Breast epithelium (tissue), 4 donors: ENCODE results near the gene HDAC9. TPM values are rescaled to one million over a fixed set of nuclear protein-coding genes. Genes with fewer than 3 reads are reported as not detected.

Experiments
- DNase-seq, 2 donors: peaks; one replicate each; pipeline ENCODE4 v3.0.0-alpha.2; 2019; ENCODE audit warnings: low spot score in 2 of 2
- H3K27ac ChIP-seq, 2 donors: fragments of 200-600 bp; sonication (generic) in 1 of 2; one replicate each; pipeline ENCODE4 v1.5.1; 2016 to 2019; ENCODE audit warnings: mild to moderate bottlenecking in 1 of 2
- H3K27me3 ChIP-seq, 2 donors: fragments of 200-600 bp; sonication (generic) in 1 of 2; one replicate each; pipeline versions ENCODE4 v1.5.1 to v1.6.0; 2017 to 2019; ENCODE audit warnings: control low read depth in 1 of 2, mild to moderate bottlenecking in 1 of 2
- H3K36me3 ChIP-seq: fragments of 200-600 bp; one replicate; pipeline ENCODE4 v1.5.1; 2019
- H3K4me1 ChIP-seq, 2 donors: fragments of 200-600 bp; sonication (generic); one replicate each; pipeline ENCODE4 v1.5.1; 2016 to 2019; ENCODE audit warnings: control low read depth in 1 of 2
- H3K4me3 ChIP-seq, 3 donors: fragments of 200-600 bp; sonication (generic); 1 replicate in 2 of 3; 2 replicates in 1 of 3; pipeline ENCODE4 v1.5.1; 2016 to 2019; ENCODE audit warnings: mild to moderate bottlenecking in 3 of 3, moderate library complexity in 2 of 3
- H3K9me3 ChIP-seq, 2 donors: fragments of 200-600 bp; sonication (generic) in 1 of 2; one replicate each; pipeline ENCODE4 v1.5.1; 2016 to 2019; ENCODE audit warnings: control low read depth in 1 of 2
- CTCF ChIP-seq, 3 donors: fragments of 450-650 bp; IDR thresholded peaks; one replicate each; pipeline ENCODE4 v1.5.1; 2016 to 2017; ENCODE audit warnings: antibody characterized with exemption in 3 of 3, mild to moderate bottlenecking in 3 of 3, moderate library complexity in 3 of 3
- POLR2A ChIP-seq: fragments of 450-650 bp; IDR thresholded peaks from one replicate; pipeline ENCODE4 v1.6.1; 2016; ENCODE audit warnings: antibody characterized with exemption, mild to moderate bottlenecking, moderate library complexity
- POLR2AphosphoS5 ChIP-seq, 3 donors: sonication (generic); formaldehyde crosslinking; IDR thresholded peaks; one replicate each; pipeline ENCODE4 v1.6.1; 2017; ENCODE audit warnings: antibody characterized with exemption in 3 of 3
- intact Hi-C: fragments of 100-400 bp; cut with DNase I; formaldehyde crosslinking; loops from one replicate; pipeline ENCODE4 v1.15.1; 2023; ENCODE audit warnings: low total_unique reads
- total RNA-seq, 3 donors: library from RNA; depleted of rRNA; stranded (reverse); fragments of >200 nt; gene quantifications; one replicate each; pipeline ENCODE4 v1.1.0, GENCODE V29; 2016

The HDAC9 gene
- total RNA-seq, 3 donors from 2014 or later, result 7.2 to 27.5 (median 7.3) TPM

DNA sequence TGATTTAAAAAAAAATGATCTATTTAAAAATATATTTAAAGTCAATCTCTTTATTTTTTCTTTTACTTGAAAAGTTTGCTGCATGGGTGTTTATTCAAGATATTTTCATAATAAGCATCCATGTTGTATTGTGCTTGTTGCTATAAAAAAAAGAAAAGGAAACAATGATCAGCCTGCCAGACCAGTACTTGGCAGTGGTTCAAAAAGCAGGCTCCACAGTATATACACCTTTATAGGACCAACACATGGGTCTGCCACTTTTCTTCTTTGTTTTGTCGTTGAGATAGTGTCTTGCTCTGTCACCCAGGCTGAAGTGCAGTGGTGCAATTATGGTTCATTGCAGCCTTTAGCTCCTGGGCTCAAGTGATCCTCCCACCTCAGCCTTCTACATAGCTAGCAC, 393.9 kb downstream of the HDAC9 start:
- H3K4me1 ChIP-seq, result no peaks in the 10 kb centered on the region
- TF ChIP-seq CTCF (IDR thresholded peaks at IDR 0.05) (no peak), POLR2AphosphoS5 (IDR thresholded peaks at IDR 0.05) (no peak), POLR2A (no peak)
- H3K4me3 ChIP-seq, result no peak overlapping the region
- H3K27ac ChIP-seq, result no peak overlapping the region
- H3K27me3 ChIP-seq, result no peaks in the 10 kb centered on the region
- no peaks in the 10 kb centered on the region for H3K9me3 ChIP-seq
- intact Hi-C loops, result no loop called here
- no peaks in the 10 kb centered on the region for H3K36me3 ChIP-seq
- no peak for DNase-seq

- H3K27ac ChIP-seq, result no peak overlapping the region
- no peaks in the 10 kb centered on the region for H3K36me3 ChIP-seq
- H3K27me3 ChIP-seq, result no peaks in the 10 kb centered on the region
- no peak overlapping the region for H3K4me3 ChIP-seq
- H3K4me1 ChIP-seq, result no peaks in the 10 kb centered on the region
- TF ChIP-seq CTCF (IDR thresholded peaks at IDR 0.05) (no peak), POLR2A (no peak), POLR2AphosphoS5 (IDR thresholded peaks at IDR 0.05) (no peak)
- no peak for DNase-seq
- intact Hi-C loops, result no loop called here
- H3K9me3 ChIP-seq, result no peaks in the 10 kb centered on the region
Measured at GRCh38 chr7:18890134-18890533, 394.6 kb downstream of the HDAC9 start.

GRCh38 chr7:18890885-18891621, 395.5 kb downstream of the HDAC9 start:
- DNase-seq, result no peak
- no peak overlapping the region for H3K27ac ChIP-seq

GRCh38 chr7:18893156-18893555, 397.6 kb downstream of the HDAC9 start:
- Histone ChIP-seq H3K9me3 (no peaks in the 10 kb centered on the region), H3K4me1 (no peaks in the 10 kb centered on the region), H3K27ac (no peak overlapping the region), H3K27me3 (no peaks in the 10 kb centered on the region), H3K36me3 (no peaks in the 10 kb centered on the region), H3K4me3 (no peak overlapping the region)
- intact Hi-C loops, result no loop called here
- DNase-seq, result no peak
- TF ChIP-seq POLR2AphosphoS5 (IDR thresholded peaks at IDR 0.05) (no peak), POLR2A (no peak), CTCF (IDR thresholded peaks at IDR 0.05) (no peak)

More at GRCh38 chr7:18890885-18891621, 395.5 kb downstream of the HDAC9 start:
- H3K9me3 ChIP-seq, result no peaks in the 10 kb centered on the region
- no peaks in the 10 kb centered on the region for H3K36me3 ChIP-seq
- TF ChIP-seq CTCF (IDR thresholded peaks at IDR 0.05), result no peak
- no peak for TF ChIP-seq POLR2AphosphoS5 (IDR thresholded peaks at IDR 0.05)
- TF ChIP-seq POLR2A, result no peak
- no peak overlapping the region for H3K4me3 ChIP-seq
- H3K4me1 ChIP-seq, result no peaks in the 10 kb centered on the region
- H3K27me3 ChIP-seq, result no peaks in the 10 kb centered on the region
- intact Hi-C loops, result no loop called here

- intact Hi-C loops, result no loop called here
- Histone ChIP-seq H3K27me3 (no peaks in the 10 kb centered on the region), H3K4me1 (no peaks in the 10 kb centered on the region), H3K4me3 (no peak overlapping the region), H3K27ac (no peak overlapping the region), H3K9me3 (no peaks in the 10 kb centered on the region), H3K36me3 (no peaks in the 10 kb centered on the region)
- TF ChIP-seq POLR2AphosphoS5 (IDR thresholded peaks at IDR 0.05), result no peak
- no peak for TF ChIP-seq CTCF (IDR thresholded peaks at IDR 0.05)
- TF ChIP-seq POLR2A, result no peak
- no peak for DNase-seq
Measured at GRCh38 chr7:18894155-18894554, 398.6 kb downstream of the HDAC9 start.
